Cerebellar nuclear complex (tissue), 1 donor: ENCODE measurements around the gene POMT2.
"Not testable (repeated sequence)": the region's sequence is repeated elsewhere in the genome, so short reads cannot be mapped to it uniquely, and the experiment has no call there.

ENCODE experiments used
- DNase-seq, 2 experiments: peaks; one replicate each; lab custom pipeline; 2025; lab: John Stamatoyannopoulos, UW

Gene POMT2

DNA sequence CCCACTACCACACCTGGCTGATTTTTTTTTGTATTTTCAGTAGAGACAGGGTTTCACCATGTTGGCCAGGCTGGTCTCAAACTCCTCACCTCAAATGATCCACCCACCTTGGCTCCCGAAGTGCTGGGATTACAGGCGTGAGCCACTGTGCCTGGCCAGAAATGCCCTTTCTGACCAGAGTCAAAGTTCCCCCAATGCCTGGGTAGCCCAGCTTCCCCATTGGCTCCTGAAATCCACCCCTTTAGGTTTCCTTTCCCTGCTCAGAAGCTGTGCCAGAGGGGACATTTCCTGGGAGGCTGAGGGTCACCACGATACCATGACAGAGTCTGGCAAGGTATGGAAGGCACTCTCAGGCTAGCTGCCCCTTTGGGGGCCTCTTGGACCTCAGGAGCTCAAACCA, 3.6 kb upstream of the POMT2 start:
- no peak for DNase-seq

DNA sequence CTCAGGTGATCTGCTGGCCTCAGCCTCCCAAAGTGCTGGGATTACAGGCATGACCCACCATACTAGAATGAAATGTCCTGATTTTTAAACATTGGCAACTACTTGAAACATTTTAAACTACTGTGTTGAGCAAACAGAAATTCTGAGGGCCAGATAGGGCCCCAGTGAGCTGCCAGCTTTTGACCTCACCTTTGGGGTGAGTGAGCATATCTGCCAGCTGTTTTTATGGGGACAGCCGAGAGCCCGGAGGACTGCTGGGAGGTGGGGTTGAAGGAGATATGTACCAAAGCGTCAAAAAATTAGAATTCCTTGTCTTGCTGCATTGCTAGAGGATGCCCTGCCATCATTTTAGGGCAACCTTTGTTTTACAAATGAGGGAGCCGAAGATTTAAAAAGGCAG, 2.9 kb upstream of the POMT2 start:
- no peak for DNase-seq

DNA sequence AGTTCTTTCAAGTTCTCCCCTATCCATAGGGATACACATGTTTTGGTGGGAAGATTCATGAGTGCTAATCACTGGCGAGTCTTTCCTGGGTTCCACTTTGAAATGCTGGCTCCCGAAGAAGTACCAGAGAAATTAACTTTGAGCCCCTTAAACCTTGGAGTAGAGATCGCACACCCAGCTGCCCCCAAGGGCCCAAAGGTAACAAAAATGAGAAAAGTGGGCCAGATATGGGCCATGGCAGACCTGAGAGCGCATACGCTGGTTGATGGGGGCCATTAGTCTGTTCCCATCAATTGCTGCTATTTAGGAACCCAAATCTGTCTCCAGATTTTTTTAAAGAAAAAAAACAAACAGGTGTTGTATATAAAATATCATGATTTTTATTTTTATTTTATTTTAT, 2.3 kb upstream of the POMT2 start:
- no peak for DNase-seq

DNA sequence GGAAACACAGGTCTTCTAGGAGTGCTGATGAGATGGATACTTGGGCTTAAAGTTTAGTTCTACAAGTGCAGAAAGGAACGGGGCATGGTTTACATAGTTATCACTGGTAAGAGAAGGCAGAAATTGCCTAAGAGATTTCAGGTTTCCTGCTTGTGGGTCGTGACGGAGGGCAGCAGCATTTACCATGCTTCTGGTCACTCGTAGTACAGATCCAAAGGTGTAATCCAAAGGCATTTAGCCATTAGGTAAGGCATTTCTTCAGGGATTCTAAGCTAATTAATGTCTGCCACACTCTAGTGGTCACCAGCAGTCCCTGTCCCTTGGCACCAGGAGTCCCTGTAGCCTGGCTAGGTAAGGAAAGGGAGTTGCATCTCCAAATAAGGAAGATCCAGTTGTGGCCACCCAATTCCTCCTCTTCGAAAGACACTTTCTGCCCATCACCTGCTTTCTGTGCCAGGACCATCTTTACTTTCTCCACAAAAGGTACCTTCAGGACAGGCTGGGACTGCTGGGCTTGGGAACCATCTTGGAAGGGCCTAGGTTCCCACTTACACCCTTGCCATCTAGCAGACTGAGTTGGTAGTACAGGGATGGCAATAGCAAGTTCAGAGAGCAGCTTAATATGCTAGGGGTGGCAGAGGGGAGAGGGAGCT, 1.7 kb upstream of the POMT2 start:
- no peak for DNase-seq

DNA sequence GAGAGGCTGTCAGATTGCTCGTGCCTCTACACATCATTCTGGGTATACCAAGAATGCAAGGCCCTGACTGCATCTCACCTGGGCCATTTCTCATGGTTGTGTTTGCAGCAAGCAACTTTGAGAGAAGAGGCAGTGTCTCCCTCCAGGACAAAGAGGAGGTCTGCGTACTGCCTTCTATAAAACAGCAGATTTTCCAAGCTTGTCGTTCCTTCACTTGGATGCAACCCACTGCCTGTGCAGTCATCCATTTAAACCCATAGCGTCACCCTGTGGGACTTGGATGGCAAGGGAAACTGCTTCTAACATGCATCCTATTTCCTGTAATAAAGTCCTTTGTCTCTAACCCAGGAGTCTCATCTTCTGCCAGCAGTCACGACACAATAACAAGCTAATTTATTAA, 1.3 kb downstream of the POMT2 start:
- no peak for DNase-seq

DNA sequence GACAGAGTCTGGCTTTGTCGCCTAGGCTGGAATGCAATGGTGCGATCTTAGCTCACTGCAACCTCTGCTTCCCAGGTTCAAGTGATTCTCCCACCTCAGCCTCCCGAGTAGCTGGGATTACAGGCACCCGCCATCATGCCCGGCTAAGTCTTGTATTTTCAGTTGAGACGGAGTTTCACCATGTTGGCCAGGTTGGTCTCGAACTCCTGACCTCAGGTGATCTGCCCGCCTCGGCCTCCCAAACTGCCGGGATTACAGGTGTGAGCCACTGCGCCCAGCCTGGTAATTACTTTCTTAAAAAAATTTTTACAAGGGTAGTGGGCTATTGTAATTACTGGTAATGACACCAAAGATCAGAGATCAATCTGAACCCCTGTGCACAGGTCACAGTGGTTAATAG, 1.9 kb downstream of the POMT2 start:
- DNase-seq: not testable (repeated sequence)

DNA sequence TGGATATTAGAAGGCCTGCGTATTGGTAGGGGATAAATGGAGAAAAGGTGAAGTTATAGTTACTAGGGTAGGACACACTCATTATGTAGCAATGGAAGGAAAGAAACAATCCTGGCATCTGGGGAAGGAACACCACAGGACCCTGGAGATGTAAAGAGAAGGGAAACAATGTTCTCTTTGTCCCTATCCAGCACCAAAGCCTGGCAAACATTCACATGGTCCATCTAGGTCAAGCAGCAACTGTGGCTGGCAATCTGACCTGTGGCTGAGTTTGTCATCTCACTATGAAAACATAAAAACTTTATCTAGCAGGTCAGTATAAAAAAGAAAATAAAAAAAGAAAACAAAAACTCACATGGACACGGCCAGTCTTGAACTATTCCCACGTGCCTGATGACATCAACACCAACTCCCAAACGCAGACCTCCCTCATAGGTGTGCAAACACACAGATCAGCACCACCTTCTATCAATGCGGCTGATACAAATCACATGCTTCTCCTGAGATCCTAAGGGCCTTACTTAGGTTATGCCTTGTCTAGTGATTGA, 2.6 kb downstream of the POMT2 start:
- DNase-seq: no peak

DNA sequence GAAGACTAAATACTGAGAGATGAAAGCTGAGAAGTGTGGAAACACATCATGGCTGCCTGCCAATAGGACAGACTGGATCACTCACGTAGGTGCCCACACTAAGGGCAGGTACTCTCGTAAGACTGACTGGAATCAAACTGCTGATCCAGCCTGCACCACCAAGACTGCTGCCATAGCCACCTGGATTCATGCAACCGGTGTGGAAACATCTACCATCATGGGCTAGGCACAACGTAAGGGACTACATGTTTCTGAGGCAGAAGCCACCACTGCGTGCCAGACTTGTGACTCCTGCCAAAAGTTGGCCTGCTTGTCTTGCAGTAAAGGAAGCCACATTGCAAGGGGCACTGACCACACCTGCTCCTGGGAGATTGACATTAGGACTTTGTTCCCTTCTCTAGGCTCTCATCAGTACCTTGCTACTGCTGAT, 3.8 kb downstream of the POMT2 start:
- no peak for DNase-seq

DNA sequence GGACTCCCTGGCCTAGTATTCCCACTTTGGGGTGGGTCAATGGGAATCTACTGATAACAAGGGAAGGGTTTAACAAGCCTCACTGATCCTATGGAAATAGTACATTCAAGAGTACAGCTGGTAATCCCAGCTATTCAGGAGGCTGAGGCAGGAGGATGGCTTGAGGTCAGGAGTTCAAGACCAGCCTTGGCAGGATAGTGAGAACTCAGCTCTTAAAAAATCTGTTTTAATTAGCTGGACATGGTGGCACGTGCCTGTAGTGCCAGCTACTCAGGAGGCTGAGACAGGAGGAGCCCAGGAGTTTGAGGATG, 4.5 kb downstream of the POMT2 start:
- DNase-seq: no peak

DNA sequence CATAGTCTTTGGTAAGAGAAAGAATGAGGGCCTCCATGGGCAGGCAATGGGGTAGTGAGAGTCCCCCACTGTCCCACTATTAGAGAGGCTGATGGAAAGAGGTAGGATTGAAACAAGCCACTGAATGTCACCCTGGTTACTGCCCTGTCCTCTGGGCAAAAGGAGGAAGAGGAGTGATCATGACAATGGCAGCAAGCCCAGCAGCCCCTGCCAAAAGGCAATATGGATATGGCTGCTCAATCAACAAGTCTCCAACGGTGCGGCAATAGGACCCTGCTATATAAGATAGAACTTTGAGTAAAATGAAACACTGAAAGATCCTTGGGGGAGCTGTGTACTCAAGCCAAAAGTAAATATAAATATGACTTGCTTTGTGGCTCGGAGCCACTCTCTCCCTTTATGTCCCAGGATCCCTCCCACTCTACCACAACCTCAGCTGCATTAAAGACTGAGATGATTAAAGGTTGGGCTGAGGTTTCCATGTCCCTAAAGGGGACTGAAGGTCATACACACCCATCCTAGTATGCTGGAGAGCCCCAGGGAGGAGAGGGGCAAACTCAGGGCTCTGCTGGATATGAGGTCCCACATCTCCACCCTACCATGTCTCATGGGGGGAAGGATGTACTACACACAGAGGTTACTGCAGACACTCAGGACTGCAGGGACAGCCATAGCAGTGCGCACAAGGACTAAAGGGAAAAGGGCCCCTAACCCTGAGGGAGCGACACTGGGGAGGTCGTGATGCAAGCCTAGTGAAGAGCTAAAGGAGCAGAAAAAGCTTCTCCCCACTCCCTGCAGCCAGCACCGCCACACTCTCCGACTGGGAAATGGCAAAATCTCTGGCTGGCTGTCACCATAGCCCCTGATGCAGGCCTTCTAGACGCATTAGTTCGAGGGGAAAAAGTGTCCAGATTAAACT, 5.9 kb downstream of the POMT2 start:
- no peak for DNase-seq

DNA sequence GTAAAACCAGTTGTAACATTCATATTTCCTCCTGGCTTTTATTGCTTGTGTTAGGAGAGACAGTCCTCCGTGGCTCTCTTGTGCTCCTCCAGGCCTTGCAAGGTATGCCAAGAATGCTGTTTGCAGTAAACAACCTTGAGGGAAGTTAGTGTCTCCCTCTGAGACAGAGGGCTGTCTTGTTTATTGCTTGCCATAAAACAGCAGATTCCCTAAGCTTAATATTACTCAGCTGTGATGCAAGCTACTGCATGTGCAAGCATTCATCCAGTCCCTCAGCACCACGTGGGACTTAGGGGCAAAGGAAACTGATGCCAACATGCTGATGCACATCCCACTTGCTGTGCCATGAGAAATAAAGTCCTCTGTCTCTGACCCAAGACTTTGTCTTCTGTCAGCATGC, 6.6 kb downstream of the POMT2 start:
- DNase-seq: no peak

DNA sequence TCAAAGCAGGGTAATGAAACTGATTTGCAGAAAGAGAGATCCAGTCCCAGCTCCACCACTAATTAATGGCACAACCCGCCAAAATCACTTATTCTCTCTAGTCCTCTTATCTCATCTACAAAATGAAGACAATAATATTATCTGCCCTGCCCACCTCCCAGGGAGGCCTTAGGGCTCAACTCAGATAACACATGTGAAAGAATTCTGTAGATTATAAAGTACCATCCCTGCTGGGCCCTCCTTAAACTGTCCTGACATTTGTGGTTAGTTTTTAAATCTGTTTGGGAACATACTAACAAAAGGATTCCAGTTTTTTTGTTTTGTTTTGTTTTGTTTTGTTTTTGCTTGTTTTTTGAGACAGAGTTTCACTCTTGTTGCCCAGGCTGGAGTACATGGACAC, 7.3 kb downstream of the POMT2 start:
- DNase-seq: no peak

DNA sequence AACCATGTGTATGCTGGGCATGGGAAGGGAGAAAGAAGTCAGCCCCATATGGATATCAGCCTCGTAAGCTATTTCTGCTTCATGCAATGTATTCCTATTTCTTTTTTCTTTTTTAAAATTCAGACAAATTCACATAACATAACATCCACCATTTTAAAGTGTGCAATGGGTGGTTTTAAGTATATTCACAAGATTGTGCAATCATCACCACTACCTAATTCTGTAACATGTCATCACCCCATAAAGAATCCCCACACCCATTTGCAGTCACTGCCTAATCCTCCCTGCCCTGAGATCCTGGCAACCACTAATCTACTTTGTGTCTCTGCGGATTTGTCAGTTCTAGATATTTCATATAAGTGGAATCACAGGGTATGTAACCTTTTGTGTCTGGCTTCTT, 9.5 kb downstream of the POMT2 start:
- no peak for DNase-seq

DNA sequence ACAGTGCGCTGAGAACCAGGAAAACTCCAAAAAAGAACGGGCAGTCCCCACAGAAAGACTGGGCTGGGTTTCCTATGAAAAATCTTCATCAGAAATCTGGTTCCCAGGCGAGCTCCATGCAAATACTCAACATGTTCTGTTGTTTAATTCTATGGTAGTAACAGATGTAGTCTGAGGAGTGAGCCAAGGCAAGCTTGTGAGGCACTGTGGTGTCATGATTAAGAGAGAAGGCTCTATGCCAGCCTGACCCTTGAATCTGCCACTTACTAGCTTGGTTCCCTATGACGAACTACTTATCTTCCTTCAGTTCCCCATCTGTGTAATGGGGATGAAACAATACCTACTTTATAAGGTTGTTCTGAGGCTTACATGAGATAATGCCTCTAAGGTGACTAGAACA, 10.7 kb downstream of the POMT2 start:
- DNase-seq: no peak

DNA sequence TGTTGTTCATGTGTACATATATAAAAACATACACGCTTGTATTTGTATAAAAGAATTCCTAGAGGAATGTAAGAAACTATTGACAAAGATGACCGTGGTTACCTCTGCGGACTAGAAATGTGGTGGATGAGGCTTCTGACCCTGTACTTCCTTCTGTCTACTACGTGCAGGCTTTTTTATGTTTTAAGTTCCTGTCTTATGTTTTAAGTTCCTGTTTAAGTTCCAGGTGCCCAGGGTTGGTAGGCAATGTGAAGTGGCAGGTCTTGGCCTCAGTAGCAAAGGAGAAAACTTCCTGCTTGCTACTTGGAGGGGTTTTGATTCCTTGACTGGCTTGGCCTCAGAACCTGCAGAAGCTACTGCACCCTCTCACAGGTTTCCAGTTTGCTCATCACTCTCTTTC, 11.6 kb downstream of the POMT2 start:
- DNase-seq: no peak

DNA sequence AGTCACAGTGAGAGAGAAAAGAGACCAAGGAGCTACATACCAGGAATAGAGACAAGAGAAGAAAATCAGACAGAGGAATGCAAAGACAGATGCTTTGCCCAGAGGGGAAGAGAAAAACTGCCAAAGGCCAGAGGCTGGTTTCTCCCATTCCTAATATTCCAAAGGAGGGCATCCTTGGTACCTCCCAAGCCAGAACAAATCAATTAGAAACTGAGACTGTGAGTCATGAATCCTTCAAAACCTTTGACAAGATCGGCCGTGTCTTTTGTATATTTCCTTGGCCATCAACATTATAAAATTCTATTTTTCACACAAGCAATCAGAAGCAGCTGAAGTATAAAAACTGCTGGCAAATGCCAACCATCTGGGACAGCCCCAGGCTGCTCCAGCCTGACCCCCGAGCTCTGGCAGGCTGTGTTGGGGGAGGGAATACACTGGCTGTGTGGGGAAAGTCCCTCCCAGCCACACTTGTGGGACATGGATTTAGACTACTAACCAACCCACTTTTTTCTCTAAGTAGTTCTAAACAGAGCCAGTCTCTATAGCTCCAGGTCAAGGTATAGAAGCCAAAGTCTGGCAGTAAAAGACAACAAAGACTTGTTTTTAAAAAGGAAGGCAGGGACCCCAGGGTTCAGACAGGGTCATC, 13.7 kb downstream of the POMT2 start:
- DNase-seq: no peak

DNA sequence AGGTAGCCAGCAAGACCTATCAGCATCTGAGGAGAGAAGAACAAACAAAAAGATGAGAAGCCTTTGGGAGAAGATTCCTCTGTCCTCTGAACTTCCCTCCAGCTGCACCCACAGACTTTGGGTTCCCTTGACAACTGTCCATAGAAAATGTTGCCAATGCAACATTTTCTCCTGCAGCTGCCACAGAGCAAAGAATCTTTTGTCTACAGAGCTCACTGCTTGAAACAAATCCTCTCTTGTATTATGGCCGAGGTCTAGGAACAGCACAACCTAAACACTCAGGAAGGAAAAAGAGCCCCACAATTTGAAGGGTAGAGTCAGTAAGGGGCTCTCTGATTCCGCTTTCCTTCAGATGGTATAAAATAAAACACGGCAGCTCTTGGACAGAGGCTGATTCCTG, 14.3 kb downstream of the POMT2 start:
- DNase-seq: no peak

DNA sequence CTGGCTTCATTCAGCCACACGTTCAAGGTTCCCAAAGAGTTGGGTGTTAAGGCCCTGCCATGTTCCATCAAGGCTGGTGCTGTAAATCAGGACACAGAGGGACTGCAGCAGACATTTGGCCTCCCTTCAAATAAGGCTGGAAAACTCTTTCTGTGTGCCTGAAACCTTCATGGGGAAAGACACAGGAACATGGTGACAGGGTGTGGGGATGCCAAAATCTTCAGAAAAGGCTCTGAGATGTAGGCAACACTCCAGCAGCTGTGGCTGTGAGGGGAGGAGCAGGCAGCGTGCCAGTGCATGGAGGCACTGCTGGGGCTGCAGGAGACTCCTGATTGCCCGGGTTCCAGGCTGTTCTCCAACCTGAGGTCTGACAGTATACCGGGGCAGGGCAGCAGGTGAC, 15.0 kb downstream of the POMT2 start:
- DNase-seq: no peak

DNA sequence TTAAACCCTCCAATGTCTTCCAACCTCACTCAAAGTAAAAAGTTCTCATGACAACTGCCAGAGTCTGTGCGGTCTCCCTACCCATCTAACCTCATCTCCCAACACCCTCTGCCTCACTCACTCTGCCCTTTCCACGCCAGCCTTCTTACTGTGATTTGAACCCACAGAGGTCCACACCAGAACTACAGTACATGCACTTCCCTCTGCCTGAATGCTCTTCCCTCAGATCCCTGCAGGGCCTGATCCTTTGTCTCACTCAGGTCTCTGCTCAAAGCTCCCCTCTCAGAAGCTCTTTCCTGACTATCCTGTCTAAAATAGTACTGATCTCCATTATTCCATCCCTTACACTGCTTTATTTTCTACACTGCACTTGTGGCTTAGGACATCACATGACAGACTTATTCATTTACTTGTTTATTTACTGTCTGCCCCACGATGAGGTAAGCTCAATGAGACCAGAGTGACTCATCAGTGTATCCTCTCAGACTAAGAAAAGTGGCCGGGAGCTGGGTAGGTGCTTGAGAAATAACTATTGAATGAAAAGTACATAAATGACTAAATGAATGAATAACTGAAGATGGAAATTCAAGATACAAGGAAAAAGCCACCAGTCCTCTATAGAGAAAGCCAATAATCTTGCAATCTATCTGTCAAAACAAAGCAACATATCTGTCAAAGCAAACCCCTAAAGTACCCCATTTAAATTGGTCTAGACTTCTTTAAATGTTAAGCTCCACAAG, 17.1 kb downstream of the POMT2 start:
- DNase-seq: no peak

DNA sequence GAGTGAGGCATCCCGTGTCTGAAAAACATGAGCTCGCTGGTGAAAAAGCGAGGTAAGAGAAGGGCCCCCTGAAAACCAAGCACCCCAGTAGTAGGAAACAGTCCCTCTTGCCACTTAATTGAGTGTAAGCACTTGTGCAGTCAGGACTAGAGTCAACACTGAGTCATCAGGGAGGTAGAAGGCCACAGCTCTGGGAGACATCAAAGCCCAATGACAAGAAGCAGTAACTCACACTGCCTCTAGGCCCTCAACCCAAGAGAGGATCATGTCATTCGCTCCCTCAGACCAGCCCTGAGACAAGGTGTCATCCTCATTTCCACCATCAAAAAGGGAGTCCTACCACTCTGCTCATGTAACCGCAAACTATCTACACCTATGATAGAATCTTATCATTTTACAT, 17.8 kb downstream of the POMT2 start:
- no peak for DNase-seq

DNA sequence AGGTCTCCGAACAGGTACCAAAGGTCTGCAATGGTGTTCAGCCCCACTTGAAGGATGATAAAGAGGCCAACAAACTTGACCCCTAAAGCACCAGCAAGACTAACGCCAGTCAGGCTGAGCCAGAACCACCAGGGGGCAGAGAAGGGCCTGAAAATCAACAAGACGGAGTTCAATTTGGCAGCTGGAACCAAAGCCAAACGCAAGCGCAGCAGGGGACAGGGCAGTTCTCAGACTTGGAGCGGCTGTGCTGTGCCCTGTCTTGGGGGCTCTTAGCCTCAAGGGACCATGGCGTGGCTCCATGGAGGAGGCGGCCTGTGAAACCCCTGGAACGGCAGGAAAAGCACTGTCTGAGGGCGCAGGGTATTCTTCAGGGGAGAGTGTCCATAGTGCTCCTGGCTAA, 19.6 kb downstream of the POMT2 start:
- DNase-seq: no peak

DNA sequence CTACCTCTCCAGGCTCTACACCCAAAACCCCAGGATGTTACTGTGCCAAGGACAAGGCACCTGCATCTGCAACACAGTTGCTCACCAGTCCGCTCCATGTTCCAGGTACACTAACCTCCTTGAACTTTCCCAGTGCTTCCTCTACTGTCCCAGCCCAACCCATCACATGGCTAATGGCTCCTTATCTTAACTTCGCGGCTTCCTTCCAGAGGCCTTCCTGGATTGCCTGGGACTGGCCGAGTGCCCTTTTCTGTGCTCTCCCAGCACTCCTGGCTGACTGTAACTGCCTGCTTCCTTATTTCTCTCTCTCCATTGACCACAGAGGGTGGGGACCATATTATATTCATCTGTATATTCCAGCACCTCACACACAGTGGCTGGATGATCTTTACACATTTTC, 20.9 kb downstream of the POMT2 start:
- DNase-seq: no peak
